ENCODE measurements around the gene PNPLA7. TPM values are rescaled to one million over a fixed set of nuclear protein-coding genes. Genes with fewer than 3 reads are reported as not detected.

Gene PNPLA7
- total RNA-seq, 4 donors from 2014 or later: 4.5 to 10.5 (median 9.4) TPM

DNA sequence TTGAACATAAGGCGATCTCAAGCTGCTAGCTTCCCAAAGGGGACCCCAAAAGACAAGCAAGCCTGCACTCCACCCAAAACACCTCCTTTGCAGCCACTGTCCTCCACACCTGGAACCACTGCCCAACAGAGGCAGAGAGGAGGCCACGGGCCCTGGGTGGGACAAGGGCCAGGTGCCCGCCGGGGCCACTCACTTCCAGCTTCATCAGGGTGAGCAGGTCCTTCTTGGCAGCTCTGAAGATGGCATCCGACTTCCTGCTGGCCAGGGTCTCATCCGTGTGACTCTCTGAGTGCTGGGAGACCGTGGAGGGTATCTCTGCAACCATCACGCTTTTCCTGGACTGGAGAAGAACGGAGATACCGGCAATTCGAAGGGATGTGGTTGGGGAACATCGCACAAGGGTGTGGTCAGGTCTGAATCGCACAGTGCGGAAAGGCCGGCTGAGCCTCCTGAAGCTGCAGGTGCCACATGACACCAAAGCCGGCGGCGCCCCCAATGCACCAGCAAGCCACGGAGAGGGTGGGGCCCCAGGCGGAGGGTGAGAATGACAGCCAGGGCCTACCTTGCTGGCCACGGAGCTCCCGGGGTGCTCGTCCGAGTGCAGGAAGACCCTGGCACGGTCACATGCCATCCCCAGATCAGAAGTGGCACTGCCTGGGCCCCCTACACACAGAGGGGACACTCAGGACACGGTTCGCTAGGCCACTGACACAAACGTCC, 44.6 kb downstream of the PNPLA7 start:
- Histone ChIP-seq H3K27me3 (no peaks in the 10 kb centered on the region), H3K36me3 (peaks cover 0 to 11% of the 10 kb centered on the region in 2 donors), H3K9me3 (no peaks in the 10 kb centered on the region), H3K4me1 (no peaks in the 10 kb centered on the region), H3K27ac (no peak overlapping the region), H3K4me3 (no peak overlapping the region)
- DNase-seq: no peak
- in situ Hi-C loops (cut with MboI; ENCODE audit: low sequenced_read_pairs in 4 of 4) (no loop called here), intact Hi-C loops (cut with DNase I; ENCODE audit: low total_unique reads) (no loop called here)
- TF ChIP-seq, protein P1, sequence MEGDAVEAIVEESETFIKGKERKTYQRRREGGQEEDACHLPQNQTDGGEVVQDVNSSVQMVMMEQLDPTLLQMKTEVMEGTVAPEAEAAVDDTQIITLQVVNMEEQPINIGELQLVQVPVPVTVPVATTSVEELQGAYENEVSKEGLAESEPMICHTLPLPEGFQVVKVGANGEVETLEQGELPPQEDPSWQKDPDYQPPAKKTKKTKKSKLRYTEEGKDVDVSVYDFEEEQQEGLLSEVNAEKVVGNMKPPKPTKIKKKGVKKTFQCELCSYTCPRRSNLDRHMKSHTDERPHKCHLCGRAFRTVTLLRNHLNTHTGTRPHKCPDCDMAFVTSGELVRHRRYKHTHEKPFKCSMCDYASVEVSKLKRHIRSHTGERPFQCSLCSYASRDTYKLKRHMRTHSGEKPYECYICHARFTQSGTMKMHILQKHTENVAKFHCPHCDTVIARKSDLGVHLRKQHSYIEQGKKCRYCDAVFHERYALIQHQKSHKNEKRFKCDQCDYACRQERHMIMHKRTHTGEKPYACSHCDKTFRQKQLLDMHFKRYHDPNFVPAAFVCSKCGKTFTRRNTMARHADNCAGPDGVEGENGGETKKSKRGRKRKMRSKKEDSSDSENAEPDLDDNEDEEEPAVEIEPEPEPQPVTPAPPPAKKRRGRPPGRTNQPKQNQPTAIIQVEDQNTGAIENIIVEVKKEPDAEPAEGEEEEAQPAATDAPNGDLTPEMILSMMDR (IDR thresholded peaks at IDR 0.05 in 4 of 5, conservative IDR thresholded peaks at IDR 0.05 in 1 of 5): no peak
- TF ChIP-seq POLR2A (IDR thresholded peaks at IDR 0.05): no peak
- no peak for ATAC-seq

- ATAC-seq: no peak
- Histone ChIP-seq H3K4me1 (no peaks in the 10 kb centered on the region), H3K4me3 (no peak overlapping the region), H3K36me3 (peaks cover 0 to 22% of the 10 kb centered on the region in 2 donors), H3K9me3 (no peaks in the 10 kb centered on the region), H3K27me3 (no peaks in the 10 kb centered on the region), H3K27ac (no peak overlapping the region)
- TF ChIP-seq, protein P1 (IDR thresholded peaks at IDR 0.05 in 4 of 5, conservative IDR thresholded peaks at IDR 0.05 in 1 of 5): no peak
- TF ChIP-seq POLR2A (IDR thresholded peaks at IDR 0.05): no peak
- in situ Hi-C loops (cut with MboI; ENCODE audit: low sequenced_read_pairs in 4 of 4) (no loop called here), intact Hi-C loops (cut with DNase I; ENCODE audit: low total_unique reads) (no loop called here)
- DNase-seq: no peak
Observed at GRCh38 chr9:137504432-137504777, 45.8 kb downstream of the PNPLA7 start.

DNA sequence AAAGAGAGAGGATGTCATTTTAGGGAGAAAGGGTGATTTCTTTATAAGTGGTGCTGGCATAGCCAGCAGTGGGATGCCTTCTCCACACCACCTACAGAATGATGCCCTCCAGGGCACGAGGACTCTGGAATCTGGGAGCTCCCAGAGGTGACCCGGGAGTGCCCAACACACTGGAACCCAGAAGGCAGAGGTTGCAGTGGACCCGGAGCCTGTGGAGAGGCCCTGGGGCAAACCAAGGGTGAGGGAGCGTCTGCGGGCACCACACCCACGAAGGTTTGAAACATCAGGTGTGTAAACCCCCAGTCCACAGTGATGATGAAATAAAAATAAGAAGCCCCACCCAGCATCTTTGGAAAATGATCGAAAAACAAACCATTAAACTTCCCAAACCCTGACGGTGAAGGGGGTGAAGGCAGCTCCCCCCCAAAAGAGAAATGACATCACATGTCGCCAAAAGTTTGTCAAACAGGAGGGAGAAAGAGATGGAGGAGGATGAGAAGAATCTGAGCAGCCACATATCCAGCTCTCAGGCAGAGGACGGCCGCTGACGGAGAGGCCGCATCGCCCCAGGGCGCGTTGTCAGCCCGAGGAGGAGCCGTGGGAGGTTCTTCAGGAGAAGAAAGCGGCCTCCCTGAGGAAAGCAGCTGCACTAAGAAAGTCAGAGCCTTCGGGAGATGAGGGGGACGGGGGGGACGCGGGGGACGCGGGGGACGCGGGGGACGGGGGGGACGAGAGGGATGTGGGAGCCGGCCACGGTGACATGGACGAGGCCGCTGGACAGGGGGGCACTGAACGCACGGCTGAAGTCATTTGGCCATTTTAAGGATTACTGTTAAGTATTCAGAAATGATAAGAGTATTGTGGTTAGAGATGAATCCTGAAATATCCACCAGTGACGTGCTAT, 47.9 kb downstream of the PNPLA7 start:
- no peak for ATAC-seq
- H3K4me1 ChIP-seq: no peaks in the 10 kb centered on the region
- H3K27me3 ChIP-seq: no peaks in the 10 kb centered on the region
- H3K36me3 ChIP-seq: peaks cover 0 to 22% of the 10 kb centered on the region in 2 donors
- no peak overlapping the region for H3K4me3 ChIP-seq
- intact Hi-C loops (cut with DNase I; ENCODE audit: low total_unique reads) (no loop called here), in situ Hi-C loops (cut with MboI; ENCODE audit: low sequenced_read_pairs in 4 of 4) (no loop called here)
- TF ChIP-seq, protein P1 (IDR thresholded peaks at IDR 0.05 in 4 of 5, conservative IDR thresholded peaks at IDR 0.05 in 1 of 5): no peak
- TF ChIP-seq POLR2A (IDR thresholded peaks at IDR 0.05): no peak
- H3K27ac ChIP-seq: no peak overlapping the region
- no peak for DNase-seq
- no peaks in the 10 kb centered on the region for H3K9me3 ChIP-seq

DNA sequence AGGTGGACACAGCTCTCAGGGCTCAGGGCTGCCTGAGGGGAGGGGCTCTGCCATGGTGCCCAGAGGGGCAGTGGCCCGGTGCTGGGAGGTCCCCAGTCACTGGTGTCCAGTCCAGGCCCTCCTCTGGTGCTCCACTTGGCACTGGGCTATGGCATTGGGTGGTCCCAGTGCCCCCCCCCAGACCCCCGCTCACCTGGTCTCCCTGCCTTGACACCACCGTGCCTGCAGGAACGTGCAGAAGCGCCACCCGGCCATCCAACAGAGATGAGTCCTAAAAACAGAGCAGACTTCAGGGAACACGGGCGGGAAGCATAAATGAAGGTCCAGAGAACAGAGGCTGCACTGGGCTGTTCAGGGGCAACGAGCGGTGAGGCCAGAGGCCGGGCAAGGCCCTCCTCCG, 48.7 kb downstream of the PNPLA7 start:
- no peaks in the 10 kb centered on the region for H3K4me1 ChIP-seq
- H3K27ac ChIP-seq: no peak overlapping the region
- ATAC-seq (no peak), DNase-seq (no peak)
- H3K27me3 ChIP-seq: no peaks in the 10 kb centered on the region
- H3K9me3 ChIP-seq: no peaks in the 10 kb centered on the region
- in situ Hi-C loops (cut with MboI; ENCODE audit: low sequenced_read_pairs in 4 of 4): no loop called here
- peaks cover 0 to 22% of the 10 kb centered on the region in 2 donors for H3K36me3 ChIP-seq
- TF ChIP-seq, protein P1 (IDR thresholded peaks at IDR 0.05 in 4 of 5, conservative IDR thresholded peaks at IDR 0.05 in 1 of 5): no peak
- no peak for TF ChIP-seq POLR2A (IDR thresholded peaks at IDR 0.05)
- intact Hi-C loops (cut with DNase I; ENCODE audit: low total_unique reads): no loop called here
- no peak overlapping the region for H3K4me3 ChIP-seq

Measured in gastrocnemius medialis (tissue), 4 donors.